NCI-H2029 treated with DMSO at 0.1 percent for 48 hours (cell line): ENCODE measurements around the gene DTNBP1.
A peak's percentile ranks its signal among the peaks of the same experiment; 100 is the strongest.

Experiments used
- DNase-seq: peaks from one replicate; lab custom pipeline; 2025; lab: John Stamatoyannopoulos, UW

DTNBP1 gene

GRCh38 chr6:15501826-15502445, 160.9 kb downstream of the DTNBP1 start:
- DNase-seq, result no peak

DNA sequence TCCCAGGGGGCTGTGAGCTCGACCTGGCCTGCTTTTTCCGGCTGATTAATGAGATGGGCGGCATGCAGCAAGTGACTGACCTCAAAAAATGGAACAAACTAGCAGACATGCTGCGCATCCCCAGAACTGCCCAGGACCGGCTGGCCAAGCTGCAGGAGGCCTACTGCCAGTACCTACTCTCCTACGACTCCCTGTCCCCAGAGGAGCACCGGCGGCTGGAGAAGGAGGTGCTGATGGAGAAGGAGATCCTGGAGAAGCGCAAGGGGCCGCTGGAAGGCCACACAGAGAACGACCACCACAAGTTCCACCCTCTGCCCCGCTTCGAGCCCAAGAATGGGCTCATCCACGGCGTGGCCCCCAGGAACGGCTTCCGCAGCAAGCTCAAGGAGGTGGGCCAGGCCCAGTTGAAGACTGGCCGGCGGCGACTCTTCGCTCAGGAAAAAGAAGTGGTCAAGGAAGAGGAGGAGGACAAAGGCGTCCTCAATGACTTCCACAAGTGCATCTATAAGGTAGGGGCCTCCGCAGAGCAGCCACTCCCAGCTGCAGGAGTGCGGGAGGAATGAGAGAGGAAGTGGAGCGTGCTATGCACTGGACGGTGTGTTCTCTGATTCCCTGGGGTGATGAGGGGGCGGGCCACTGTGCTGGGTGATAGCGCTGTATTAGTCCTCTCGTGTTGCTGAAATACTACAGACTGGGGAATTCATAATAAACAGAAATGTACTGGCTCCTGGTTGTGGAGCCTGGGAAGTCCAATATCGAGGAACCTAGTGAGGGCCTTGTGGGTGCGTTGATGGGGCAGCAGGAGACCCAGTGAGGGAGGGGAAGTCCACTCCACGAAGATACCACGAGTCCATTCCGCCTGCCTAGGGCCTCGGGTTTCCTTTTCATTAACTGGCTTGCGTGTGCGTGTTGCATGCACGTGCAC, 161.7 kb downstream of the DTNBP1 start:
- no peak for DNase-seq

- no peak for DNase-seq
Measured at GRCh38 chr6:15500078-15500740, 162.6 kb downstream of the DTNBP1 start.

GRCh38 chr6:15499591-15499990, 163.2 kb downstream of the DTNBP1 start:
- no peak for DNase-seq

DNA sequence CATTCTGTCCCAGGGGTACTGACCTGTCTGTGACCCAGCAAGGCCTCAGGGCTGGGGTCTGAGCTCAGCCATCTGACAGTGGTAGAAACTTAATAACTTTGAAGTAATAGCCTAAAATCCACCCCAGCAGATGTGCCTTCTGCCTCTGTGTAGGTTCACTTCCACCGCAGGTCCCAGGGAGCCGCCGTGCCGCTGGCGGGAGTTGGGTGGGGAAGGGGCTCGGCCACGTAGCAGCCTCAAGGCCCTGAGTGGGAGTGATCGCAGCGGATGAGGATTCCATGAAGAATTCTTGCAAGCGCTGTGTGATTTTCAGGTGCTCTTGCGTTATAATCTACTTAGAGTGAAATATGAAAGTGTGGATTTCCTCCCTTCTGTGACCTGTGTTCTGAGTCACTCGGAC, 163.7 kb downstream of the DTNBP1 start:
- DNase-seq, result no peak

- DNase-seq, result no peak
Measured at GRCh38 chr6:15498640-15499039, 164.2 kb downstream of the DTNBP1 start.

- no peak for DNase-seq
Measured at GRCh38 chr6:15496345-15497131, 166.3 kb downstream of the DTNBP1 start.

DNA sequence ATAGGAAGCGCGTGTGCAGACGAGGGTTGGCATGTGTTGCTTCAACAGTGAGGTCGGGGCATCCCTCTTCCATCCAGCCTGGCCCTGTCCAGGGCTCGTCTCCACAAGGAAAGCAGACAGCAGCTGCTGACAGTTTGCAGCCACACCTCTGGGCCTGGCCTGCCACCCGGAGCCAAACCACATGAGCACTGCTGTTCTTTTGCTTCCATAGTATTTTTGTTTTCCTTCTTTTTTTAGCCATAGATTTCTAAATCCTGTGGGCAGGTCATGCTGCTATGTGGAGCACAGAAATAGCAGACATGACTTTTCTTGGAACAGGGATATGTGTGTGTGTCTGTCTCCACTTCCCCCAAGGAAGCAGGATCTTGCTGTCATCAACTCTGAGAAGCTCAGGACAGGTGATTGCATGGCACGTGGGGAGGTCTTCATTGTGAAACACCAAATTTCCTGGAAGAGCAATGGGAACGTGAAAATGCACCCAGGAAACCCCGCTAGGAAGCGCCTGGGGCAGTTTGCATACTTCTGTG, 167.4 kb downstream of the DTNBP1 start:
- no peak for DNase-seq

- DNase-seq, result no peak
Measured at GRCh38 chr6:15493437-15494168, 169.2 kb downstream of the DTNBP1 start.

DNA sequence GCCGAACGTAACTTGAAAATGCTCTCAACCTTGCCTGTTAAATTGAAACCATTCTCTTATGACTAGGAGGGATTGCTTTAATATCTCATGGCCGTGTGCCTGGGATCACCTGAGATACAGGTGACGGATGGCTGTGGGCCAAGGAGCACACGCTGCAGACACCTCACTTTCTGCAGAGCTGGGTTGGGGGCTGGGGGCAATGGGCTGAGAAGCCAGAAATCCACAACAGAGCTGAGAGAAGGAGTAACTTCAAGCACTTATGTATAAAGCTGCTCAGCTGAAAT, 170.9 kb downstream of the DTNBP1 start:
- DNase-seq, result no peak

DNA sequence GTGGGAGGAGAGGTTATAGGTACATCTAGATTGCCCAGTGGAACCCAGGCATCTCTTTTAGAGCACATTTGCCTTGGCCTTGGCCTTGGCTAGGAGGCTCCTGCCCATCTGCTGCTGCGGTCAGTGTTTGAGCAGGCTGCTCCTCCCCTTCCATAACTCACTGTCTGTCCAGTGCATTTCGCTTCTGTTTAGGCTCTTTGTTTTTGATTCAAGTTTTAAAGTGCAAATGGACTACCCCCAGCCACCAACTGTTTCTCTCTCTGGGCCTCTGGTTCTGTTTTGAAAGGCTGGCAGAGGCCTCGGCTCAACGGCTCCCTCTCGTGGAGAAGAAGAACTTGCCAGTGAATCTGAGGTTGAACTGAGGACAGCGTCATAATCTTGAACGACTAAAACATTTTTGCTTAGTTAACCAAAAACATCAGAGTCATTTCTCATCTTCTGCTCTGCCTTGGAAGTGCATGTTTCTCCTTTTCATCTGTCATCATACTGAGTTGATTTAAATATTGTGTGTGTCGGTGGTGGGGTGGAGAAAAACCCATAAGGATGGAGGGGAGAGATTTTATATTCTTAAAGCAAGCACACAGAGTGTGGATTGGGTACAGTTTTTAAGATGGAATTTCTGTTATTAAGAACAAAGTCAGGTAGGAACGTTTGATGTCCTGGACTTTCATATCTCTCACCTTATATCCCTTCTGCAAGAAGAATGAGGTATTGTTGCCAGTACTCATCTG, 171.4 kb downstream of the DTNBP1 start:
- peak; percentile 48 for DNase-seq

- no peak for DNase-seq
Measured at GRCh38 chr6:15490242-15491100, 172.4 kb downstream of the DTNBP1 start.

DNA sequence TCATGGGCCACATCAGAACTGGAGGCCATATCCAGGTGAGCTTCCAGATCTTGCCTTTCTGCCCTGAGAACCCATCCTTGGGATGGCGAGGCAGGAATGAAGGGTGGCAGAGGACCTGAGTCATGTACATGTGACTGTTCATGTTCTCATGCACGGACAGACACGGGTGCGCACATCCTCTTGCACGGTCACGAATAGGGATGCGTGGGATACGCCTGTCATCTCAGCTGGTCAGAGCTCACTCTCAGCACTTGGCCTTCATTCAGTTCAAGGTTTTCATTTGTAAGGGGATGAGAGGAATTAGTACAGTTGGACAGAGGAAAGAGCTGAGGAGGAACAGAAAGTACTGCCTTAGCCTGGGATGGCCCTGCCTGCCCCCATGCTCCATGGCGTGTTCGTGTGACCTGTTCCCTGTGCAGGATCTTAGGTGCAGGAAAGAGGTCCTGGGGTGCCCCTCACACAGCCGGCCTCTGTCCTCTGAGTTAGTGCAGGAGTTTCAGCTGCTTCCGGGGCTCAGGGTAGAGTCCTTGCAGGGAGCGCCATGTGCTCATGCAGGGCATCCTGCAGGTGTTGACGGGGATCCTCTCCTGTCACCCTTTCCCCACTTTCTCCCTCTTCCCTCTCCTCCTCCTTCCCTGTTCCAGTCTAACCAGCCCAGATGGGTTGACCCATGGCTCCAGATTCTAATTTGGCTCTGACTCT, 173.4 kb downstream of the DTNBP1 start:
- DNase-seq, result no peak

GRCh38 chr6:15487262-15487661, 175.6 kb downstream of the DTNBP1 start:
- no peak for DNase-seq

DNA sequence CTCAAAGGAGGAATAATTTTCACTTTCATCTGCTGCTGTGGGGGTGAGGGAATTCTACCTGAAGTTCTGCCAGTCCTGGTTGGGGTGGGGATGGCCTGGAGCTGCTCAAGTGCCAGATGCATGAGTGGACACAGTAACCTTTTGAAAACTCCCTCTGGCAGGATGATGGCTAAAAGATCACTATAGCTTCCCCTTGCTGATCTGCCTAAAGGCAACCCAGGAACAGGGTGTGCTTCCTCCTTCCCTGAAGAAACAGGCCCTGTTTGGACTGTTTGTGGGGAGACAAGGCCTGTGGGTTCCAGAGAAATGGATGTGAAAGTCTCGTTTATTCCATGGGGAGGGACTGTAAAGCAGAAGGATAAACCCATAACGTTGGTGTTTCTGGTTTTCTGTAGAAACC, 176.9 kb downstream of the DTNBP1 start:
- DNase-seq, result no peak

- DNase-seq, result no peak
Measured at GRCh38 chr6:15484821-15485220, 178.0 kb downstream of the DTNBP1 start.

DNA sequence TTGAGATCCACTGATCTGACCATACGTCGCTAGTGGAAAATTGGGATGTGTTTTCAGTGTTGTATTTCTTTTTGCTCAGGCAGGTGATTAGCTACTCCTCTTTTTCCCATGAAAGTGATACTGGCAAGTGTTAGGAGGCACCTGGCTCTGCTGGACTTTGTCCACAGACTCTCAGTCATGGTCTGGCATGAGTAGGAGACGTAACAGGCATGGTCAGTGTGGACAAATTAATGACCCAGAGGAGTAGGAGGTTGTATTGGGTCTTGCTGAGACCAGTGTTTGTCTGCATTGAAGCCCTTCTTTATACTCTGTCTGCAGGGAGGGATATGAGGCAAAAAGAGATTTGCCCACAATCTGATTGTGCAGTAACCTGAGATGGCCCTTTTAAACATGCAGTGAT, 178.7 kb downstream of the DTNBP1 start:
- no peak for DNase-seq

DNA sequence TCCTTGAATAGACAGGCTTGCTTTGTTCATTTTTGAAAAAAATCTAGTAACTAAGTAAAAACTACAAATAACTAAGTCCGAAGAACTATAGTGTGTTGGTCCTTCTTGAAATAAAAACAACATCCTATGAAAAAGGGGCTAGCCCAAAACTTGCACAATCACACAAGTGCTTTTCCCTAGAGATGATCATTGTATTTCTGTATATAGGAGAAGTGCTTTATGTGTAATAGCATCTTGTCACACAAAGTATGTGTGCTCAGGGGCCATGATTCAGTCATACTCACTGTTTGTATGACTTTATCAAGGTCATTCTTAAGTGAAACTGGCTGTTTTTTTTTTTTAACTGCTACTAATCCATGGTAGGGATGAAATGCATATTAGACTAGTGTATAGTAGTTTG, 179.8 kb downstream of the DTNBP1 start:
- no peak for DNase-seq
